GM12864 (cell line): ENCODE data around the gene CHID1.

Experiments used
- DNase-seq: peaks from one replicate; pipeline ENCODE4 v3.0.0-alpha.2; 2011; ENCODE audit warnings: low read depth
- H3K4me3 ChIP-seq: 2 replicates; pipeline ENCODE4 v1.5.1; 2011; ENCODE audit warnings: mild to moderate bottlenecking, low read depth, low read length, control low read depth
- CTCF ChIP-seq: IDR thresholded peaks from 2 replicates; pipeline ENCODE4 v1.5.1; 2011; ENCODE audit warnings: low read depth, mild to moderate bottlenecking, moderate library complexity, low read length, control low read depth, inconsistent platforms; ENCODE audit errors: missing control alignments

Gene CHID1

GRCh38 chr11:837189-837989, 73.2 kb downstream of the CHID1 start:
- DNase-seq, result no peak
- no peak for TF ChIP-seq CTCF
- no peak overlapping the region for H3K4me3 ChIP-seq

- no peak overlapping the region for H3K4me3 ChIP-seq
- TF ChIP-seq CTCF, result no peak
- DNase-seq, result no peak
Observed at GRCh38 chr11:836700-837099, 73.9 kb downstream of the CHID1 start.

- H3K4me3 ChIP-seq, result no peak overlapping the region
- no peak for TF ChIP-seq CTCF
- DNase-seq, result no peak
Observed at GRCh38 chr11:836274-836673, 74.3 kb downstream of the CHID1 start.

GRCh38 chr11:834371-835316, 76.0 kb downstream of the CHID1 start:
- no peak overlapping the region for H3K4me3 ChIP-seq
- no peak for TF ChIP-seq CTCF
- no peak for DNase-seq

GRCh38 chr11:833849-834311, 76.7 kb downstream of the CHID1 start:
- no peak for DNase-seq
- no peak overlapping the region; the same call in 1 of the 2 replicates for H3K4me3 ChIP-seq
- no peak for TF ChIP-seq CTCF

- peak overlapping the region; percentile 75 for H3K4me3 ChIP-seq
- no peak for DNase-seq
- no peak for TF ChIP-seq CTCF
Observed at GRCh38 chr11:833114-833791, 77.4 kb downstream of the CHID1 start.
